ENCODE data around the gene AKR1D1.
"Not testable (repeated sequence)": the region's sequence is repeated elsewhere in the genome, so short reads cannot be mapped to it uniquely, and the experiment has no call there.

The AKR1D1 gene

DNA sequence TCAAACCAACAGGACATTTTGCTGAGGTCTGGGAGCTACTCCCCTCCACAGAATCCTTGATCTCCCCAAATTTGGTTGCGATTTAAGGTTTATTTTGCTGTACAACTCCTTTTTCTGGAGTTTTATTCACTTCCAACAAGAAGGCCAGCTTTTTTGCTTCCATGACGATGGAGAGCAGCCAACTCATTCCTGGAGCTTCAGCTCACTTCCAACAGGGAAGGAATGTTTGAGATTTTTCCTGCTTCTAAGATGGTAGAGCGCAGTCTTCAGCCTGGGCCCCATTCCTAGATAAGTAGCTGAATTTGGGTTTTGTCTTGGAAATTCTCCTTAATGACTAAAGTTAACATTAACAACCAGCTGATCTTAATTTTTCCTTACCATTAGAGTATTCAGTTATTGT is 43.5 kb upstream of the AKR1D1 start:
- DNase-seq (ENCODE audit: low read depth) = no peak
- H3K4me3 ChIP-seq (ENCODE audit: low read depth, low read length) = no peak overlapping the region
- TF ChIP-seq, protein P1, sequence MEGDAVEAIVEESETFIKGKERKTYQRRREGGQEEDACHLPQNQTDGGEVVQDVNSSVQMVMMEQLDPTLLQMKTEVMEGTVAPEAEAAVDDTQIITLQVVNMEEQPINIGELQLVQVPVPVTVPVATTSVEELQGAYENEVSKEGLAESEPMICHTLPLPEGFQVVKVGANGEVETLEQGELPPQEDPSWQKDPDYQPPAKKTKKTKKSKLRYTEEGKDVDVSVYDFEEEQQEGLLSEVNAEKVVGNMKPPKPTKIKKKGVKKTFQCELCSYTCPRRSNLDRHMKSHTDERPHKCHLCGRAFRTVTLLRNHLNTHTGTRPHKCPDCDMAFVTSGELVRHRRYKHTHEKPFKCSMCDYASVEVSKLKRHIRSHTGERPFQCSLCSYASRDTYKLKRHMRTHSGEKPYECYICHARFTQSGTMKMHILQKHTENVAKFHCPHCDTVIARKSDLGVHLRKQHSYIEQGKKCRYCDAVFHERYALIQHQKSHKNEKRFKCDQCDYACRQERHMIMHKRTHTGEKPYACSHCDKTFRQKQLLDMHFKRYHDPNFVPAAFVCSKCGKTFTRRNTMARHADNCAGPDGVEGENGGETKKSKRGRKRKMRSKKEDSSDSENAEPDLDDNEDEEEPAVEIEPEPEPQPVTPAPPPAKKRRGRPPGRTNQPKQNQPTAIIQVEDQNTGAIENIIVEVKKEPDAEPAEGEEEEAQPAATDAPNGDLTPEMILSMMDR (IDR thresholded peaks at IDR 0.05; ENCODE audit: low read depth, low read length, missing control alignments) = no peak

DNA sequence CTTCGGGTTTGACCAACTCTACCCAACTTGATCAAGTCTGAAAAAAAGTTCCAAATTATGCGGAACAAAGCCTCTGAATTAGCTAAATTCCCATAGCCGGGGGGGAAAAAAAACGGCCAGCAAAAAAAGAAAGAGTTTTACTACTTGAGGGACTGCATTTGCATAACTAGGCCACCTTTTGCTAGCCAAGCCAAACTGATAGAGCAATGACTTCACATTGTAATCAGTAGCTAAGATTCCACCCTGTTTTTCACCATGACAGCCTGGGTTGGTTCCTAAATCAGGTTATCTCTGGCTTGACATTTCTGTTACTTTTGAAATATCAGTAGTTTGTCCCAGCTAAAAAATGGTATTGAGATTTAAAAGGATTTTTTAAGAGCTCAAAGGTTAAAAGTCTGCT is 43.0 kb upstream of the AKR1D1 start:
- no peak overlapping the region for H3K4me3 ChIP-seq (ENCODE audit: low read depth, low read length)
- no peak for DNase-seq (ENCODE audit: low read depth)
- TF ChIP-seq, protein P1 (IDR thresholded peaks at IDR 0.05; ENCODE audit: low read depth, low read length, missing control alignments) = no peak

DNA sequence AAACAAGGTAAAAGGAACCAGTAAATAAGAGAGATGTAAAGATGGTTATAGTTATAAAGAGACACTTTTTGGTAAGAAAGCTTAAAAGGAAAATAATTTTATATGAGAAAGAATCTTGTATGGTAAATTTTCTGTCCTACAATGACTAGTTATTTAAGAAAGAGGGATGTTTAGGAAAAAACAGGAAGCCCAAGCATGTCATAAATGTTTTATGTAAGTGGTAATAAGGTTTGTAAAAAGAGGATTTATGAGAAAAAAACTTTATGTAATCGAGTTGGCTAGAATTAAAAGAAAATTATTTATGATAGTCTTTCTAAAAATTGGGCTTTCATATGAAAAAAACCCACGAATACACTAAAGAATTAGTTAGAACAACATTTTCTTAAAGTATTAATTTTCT is 40.1 kb upstream of the AKR1D1 start:
- TF ChIP-seq, protein P1 (IDR thresholded peaks at IDR 0.05; ENCODE audit: low read depth, low read length, missing control alignments) = no peak
- no peak for DNase-seq (ENCODE audit: low read depth)
- no peak overlapping the region for H3K4me3 ChIP-seq (ENCODE audit: low read depth, low read length)

DNA sequence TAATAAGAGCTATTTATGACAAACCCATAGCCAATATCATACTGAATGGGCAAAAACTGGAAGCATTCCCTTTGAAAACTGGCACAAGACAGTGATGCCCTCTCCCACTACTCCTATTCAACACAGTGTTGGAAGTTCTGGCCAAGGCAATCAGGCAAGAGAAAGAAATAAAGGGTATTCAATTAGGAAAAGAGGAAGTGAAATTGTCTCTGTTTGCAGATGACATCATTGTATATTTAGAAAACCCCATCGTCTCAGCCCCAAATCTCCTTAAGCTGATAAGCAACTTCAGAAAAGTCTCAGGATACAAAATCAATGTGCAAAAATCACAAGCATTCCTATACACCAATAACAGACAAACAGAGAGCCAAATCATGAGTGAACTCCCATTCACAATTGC is 36.2 kb upstream of the AKR1D1 start:
- DNase-seq (ENCODE audit: low read depth); H3K4me3 ChIP-seq (ENCODE audit: low read depth, low read length): not testable (repeated sequence)

DNA sequence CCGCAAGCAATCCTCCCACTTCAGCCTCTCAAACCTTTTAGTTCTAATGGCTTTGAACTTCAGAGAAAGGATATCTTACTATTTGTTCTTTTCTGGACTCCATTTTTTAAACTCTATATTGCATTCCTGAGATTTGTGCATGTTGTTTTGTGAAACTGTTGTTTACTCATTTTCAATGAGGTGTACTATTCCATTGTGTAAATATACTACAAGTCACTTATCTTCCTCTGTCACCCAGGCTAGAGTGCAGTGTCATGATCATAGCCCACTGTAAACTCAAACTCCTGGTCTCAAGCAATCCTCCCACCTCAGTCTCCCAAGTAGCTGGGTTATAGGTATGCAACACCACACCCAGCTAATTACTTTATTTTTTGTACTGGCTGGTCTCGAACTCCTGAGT is 31.4 kb upstream of the AKR1D1 start:
- DNase-seq (ENCODE audit: low read depth) = no peak
- no peak overlapping the region for H3K4me3 ChIP-seq (ENCODE audit: low read depth, low read length)
- TF ChIP-seq, protein P1 (IDR thresholded peaks at IDR 0.05; ENCODE audit: low read depth, low read length, missing control alignments) = no peak

DNA sequence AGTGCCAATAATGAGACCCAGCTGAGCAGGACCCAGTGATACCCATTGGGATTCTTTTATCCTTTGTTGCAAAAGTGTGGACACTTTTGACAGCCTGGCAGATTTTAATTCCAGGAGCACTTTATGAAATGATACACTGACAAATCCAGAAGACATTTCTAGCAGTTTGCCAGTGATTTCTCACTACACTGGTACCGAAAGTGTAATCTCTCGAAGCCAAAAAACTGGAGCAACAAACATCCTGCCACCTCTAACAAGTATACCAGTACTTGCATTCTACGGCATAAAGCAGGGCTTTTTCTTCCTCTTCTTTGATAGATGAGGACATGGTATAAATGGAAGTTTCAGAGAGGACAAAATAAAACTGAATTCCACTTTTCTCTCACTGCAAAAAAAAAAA is 28.4 kb upstream of the AKR1D1 start:
- TF ChIP-seq, protein P1 (IDR thresholded peaks at IDR 0.05; ENCODE audit: low read depth, low read length, missing control alignments) = no peak
- H3K4me3 ChIP-seq (ENCODE audit: low read depth, low read length) = no peak overlapping the region
- no peak for DNase-seq (ENCODE audit: low read depth)

DNA sequence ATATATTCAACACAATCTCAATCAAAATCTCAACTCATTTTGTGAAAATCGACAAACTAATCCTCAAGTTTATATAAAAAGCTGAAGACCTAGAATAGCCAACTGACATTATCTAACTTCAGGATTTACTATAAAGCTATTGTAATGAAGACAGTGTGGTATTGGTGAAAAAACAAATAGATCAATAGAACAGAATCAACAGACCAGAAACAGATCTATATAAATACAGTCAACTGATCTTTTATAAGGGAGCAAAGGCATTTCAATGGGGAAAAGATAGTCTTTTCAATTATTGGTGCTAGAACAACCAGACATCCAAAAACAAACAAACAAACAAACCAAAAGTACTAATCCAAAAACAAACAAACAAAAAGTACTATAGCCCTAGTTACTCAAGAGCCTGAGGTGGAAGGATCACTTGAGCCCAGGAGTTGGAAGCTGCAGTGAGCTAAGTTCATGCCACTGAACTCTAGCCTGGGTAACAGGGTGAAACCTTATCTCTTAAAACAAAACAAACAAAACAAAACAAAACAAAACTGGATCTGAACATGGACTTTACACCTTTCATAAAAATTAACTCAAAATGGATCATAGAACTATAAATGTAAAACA is 26.6 kb upstream of the AKR1D1 start:
- TF ChIP-seq, protein P1 (IDR thresholded peaks at IDR 0.05; ENCODE audit: low read depth, low read length, missing control alignments) = no peak
- DNase-seq (ENCODE audit: low read depth) = no peak
- no peak overlapping the region for H3K4me3 ChIP-seq (ENCODE audit: low read depth, low read length)

DNA sequence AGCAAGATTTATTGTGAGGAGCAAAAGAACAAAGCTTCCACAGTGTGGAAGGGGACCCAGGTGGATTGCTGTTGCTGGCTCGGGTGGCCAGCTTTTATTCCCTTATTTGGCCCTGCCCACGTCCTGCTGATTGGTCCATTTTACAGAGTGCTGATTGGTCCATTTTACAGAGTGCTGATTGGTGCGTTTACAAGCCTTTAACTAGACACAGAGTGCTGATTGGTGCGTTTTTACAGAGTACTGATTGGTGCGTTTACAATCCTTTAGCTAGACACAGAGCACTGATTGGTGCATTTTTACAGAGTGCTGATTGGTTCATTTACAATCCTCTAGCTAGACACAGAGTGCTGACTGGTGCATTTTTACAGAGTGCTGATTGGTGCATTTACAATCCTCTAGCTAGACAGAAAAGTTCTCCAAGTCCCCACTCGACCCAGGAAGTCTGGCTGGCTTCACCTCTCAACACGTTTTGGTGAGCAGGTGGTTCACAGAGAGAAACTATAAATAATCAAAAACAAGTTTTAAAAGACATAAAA is 24.5 kb upstream of the AKR1D1 start:
- DNase-seq (ENCODE audit: low read depth); H3K4me3 ChIP-seq (ENCODE audit: low read depth, low read length): not testable (repeated sequence)
